Posterior cingulate gyrus (tissue), 11 donors: Measurements from ENCODE around the gene KRTDAP.
"Not testable (repeated sequence)": the region's sequence is repeated elsewhere in the genome, so short reads cannot be mapped to it uniquely, and the experiment has no call there.

Source experiments
- DNase-seq, 10 donors: peaks; one replicate each; pipeline versions ENCODE4 v3.0.0 to v3.0.0-alpha.2; 2020 to 2021; ENCODE audit warnings: mixed read lengths in 3 of 10
- intact Hi-C: fragments of 100-400 bp; cut with DNase I; formaldehyde crosslinking; loops from one replicate; pipeline ENCODE4 v1.15.1; 2023

The KRTDAP gene

DNA sequence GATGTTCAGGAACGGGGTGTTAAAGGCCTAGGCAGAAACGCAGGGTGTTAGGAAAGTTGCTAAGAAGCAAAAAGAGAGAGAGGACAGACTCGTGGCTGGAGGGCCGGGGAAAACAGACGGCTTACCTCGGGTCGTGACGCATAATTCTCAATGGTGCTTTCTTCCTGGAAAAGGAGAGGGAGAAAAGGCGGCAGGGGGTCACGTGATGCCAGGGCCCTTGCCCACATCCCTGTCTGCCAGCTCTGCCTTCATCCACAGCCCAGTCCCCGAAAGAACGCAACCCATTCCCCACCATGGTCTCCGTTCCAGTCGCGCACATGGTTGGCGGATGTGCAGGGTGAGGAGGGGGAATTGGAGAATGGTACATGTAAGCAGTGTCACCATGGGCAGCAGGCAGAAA, 1.6 kb downstream of the KRTDAP start:
- DNase-seq: no peak
- intact Hi-C loops: no loop called here

DNA sequence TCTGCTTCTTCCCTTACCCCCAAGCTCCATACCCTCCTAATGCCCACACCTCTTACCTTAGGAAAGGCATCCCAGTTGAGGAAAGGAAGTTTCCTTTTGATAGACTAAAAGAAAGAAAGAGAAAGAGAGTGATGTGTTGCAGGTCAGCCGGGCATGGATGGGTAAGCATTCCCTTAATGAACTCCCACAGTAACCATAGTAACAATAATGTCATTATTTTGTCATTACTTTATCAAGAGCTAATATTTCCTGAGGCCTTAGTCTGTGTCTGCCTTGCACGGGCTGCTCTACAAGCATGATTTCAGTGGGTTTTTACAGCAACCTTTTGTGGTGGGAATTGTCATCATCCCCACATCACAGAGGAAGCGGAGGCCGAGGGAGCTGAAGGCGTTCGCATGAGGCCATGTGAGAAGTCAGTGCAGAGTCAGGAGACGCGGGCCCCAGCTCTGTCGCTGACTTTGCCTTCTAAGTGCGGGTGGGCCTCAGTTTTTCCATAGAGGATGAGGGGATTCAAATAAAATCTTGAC, 2.5 kb downstream of the KRTDAP start:
- intact Hi-C loops: no loop called here
- DNase-seq: no peak

DNA sequence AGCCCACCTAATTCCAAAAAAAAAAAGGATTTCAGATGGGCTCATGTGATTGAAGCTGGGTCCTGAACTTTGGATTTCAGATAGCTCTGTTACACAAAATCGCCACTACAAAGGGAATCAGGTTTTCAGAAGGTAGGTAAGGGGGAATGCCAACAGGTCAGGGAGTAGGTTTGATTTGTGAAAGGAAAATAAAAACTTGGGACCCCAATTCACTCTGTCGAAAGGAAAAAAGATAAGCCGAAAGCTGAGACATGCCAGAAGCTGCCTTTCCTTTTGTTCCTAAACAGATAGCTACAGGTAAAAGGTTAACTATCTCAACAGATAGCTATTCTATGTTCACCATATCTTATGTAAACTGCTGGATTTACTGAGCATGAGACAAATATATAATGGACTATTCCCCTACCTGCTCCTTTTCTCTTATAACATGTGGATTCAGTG, 4.0 kb downstream of the KRTDAP start:
- intact Hi-C loops: no loop called here
- DNase-seq: no peak

DNA sequence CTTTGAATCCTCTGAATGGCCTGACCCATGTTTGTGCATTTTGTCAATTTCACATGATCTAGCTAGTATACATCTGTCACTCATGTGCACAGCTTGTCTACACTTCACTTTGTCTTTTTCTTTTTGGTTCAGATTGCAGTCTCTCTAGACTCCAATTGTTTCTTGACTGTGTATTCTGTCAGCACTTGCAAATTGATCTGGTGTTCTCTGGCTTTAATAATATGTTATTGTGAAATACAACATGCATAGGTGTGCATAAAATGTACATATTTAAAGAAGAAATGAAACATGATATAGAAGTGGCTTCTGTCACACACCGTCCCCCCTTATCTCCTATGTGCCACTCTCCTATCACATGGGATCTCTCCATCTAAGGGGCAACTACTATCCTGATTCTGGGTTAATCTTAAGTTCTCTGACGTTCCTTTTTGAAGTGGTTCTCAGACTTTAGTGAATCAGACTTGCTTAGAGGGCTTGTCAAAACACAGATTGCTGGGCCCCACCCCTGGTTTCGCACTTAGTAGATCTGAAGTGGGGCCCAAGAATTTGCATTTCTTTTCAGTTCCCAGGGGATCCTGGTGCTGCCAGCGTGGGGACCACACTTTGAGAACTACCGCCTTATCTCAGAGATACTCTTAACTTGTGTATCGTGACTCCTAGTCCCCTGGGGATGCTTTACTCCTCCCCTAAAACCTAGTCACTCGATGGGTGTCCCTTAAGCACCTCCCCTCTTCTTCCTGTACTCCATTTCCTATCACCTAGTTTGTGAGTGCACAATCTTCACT, 5.8 kb downstream of the KRTDAP start:
- no peak for DNase-seq
- intact Hi-C loops: no loop called here

DNA sequence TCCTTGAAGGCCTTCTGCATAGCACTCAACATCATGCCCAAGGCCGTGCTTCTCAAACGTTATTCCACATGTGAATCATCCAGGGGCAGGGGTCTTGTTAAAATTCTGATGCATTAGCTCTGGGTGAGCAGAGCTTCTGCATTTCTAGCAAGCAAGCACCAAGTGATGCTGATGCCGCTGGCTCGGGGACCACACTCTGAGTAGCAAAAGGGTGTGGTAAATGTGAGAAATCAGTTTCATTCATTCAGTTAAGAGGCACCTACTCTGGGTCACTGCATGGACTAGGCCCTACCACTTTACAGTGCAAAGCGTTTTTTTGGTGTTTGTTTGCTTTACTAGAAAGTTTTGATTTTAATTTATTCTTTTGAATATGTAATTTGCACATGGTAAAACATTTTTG, 7.2 kb downstream of the KRTDAP start:
- intact Hi-C loops: no loop called here

DNA sequence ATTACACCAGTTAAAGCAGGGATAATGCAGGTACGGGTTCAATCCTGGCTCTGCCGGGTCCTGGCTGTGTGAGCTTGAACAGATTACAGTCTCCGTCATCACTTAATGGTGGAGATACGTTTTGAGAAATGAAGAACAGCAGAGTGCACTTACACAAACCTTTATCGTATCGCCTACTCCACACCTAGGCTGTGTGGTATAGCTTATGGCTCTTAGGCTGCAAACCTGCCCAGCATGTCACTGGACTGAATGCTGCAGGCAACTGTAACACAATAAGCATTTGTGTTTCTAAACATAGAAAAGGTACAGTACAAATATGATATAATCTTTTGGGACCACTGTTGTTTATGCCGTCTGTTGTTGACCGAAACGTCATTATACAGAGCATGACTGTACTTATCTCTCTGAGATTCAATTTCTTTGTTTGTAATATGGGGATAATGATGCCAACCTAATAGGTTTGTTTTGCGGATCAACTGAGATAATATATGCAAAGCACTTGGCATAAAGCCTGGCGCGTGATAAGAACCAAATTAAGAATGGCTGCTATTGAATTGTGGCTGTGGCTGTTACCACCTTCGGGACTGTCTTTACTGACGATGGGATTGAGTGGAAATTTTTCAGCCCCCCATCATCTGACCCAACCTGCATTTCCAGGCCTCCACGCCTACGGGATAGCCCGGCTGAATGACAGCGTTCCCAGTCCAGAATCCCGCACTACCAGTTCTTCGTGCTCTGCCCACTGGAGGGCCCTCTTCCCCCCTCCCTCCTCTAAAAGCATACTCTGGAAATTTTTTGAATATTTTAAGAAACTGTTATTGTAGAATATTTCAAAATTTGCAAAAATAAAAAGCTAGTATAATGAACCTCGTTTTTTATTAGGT, 11.2 kb downstream of the KRTDAP start:
- peak in 1 of 10 donors; percentile 56 for DNase-seq
- intact Hi-C loops: no loop called here

More for the DNA sequence above, 7.2 kb downstream of the KRTDAP start:
- no peak for DNase-seq

DNA sequence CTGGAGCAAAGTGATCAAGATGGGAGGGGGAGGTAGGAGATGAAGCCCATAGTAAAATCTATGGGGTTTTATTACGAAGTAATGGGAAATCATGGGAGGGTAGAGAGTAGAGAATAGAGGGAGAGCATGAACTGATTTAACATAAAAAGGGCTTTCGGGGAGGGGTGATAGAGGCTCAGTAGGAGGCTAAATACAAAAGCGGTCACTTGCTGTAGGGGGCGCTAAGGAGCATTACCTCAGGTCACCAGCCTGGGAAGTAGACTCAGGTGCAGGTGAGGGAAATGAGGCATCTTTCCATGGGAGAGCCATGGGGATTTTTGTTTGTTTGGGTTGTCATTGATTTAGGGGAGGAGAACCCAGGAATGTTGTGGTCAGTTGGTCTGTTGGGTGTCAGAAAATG, 14.1 kb downstream of the KRTDAP start:
- DNase-seq: no peak
- intact Hi-C loops: no loop called here

DNA sequence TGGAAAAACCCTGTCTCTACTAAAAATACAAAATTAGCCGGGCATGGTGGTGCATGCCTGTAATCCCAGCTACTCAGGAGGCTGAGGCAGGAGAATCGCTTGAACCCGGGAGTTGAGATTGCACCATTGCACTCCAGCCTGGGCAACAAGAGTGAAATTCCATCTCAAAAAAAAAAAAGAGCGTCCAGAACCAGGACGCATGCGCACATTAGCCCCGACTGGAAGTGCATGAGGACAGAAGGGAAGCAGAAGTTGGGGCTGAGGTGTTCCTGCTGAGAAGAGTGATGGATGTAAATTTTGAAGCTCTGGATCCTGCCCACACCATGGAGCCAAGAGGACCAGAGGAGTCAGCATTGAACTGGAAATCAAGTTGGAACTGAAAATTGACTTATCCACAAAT, 15.7 kb downstream of the KRTDAP start:
- DNase-seq, intact Hi-C loops: not testable (repeated sequence)

DNA sequence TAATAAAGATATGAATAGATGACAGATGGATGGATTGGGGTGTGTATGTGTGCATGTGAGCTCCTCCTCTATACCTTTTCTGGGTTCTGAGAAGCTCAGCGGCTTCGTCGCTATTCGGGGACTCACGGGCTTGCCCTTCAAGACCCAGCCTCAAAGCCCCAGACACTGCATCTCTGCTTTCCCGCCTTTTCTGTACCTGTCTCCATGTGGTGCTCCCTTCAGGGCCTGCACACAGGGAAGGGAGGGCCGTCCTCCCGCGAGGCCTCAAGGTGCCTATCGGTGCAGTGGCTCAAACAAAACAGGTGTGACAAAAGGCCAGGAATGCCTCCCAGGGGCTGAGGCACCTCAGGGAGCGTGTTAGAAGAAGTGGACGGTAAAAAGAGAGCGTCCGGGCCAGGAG, 16.2 kb downstream of the KRTDAP start:
- DNase-seq: no peak
- intact Hi-C loops: no loop called here

DNA sequence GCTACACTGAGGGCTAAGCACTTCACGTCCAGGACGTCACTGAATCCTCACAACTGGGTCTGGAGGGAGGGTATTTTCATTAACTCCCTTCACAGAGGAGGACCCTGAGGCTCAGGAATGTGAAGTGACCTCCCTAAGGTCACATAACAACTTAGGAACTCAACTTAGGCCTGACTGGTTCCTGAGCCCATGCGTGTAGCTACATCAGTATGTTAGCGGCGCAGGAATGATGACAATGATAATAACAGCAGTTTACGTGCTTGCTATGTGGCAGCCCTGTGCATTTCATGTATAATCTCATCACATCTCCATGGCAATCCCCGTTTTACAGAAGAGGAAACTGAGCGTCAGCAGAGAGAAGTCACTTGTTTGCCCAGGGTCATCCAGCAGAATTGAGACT, 18.3 kb downstream of the KRTDAP start:
- intact Hi-C loops: no loop called here

DNA sequence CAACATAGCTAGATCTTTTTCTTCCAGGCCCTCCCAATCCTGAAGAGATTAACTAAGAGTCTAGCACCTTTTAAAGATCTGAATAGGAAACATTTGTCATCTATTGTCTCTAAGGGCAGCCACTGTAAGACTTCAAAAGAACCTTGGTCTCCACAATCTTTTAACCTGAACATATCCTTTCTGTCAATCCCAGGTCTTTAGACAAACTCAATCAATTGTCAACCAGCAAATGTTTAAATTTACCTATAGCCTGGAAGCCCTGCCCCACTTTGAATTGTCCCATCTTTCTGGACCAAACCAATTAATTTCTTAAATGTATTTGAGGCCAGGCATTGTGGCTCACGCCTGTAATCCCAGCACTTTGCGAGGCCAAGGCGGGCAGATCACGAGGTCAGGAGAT, 19.2 kb downstream of the KRTDAP start:
- DNase-seq, intact Hi-C loops: not testable (repeated sequence)

More for the DNA sequence above, 18.3 kb downstream of the KRTDAP start:
- no peak for DNase-seq

DNA sequence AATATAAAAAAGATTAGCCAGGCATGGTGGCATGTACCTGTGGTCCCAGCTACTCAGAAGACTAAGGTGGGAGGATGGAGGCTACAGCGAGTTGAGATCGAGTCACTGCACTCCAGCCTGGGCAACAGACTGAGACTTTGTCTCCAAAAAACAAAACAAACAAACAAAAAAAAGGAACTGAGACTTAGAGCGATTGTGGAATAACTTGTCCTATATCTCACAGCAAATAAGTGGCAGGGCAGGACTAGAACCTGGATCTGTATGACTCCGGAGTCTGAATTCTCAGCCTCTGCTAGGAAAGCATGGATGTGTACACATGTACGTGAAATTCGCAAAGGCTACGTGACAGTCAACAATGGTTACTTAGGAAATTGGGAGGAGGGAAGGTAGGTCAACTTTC, 20.1 kb downstream of the KRTDAP start:
- intact Hi-C loops: no loop called here
- no peak for DNase-seq

DNA sequence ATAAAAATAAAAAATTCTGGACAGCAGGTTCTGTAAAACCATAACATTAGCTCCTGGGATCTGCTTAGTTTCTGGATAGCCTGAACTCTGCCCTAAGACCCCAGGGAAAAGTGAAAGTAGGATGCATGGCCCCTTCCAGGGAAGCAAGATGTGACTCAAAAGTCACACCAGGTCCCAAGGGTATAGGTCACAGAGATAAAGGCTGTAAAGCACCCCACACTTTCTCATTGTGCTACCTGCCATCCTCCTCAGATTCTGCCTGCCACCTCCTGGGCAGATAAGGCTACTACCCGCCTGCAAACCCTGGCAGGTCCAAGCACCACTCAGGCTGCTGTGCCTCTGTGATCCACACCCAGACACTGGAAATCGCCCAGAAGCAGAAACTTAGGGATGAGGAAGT, 21.6 kb downstream of the KRTDAP start:
- DNase-seq: peak in 6 of 10 donors; percentile 29 to 88 (median 36)
- intact Hi-C loops: loop anchor here (2.0 kb wide), 1 partner anchor 116 kb away; no protein-coding TSS in a partner anchor

DNA sequence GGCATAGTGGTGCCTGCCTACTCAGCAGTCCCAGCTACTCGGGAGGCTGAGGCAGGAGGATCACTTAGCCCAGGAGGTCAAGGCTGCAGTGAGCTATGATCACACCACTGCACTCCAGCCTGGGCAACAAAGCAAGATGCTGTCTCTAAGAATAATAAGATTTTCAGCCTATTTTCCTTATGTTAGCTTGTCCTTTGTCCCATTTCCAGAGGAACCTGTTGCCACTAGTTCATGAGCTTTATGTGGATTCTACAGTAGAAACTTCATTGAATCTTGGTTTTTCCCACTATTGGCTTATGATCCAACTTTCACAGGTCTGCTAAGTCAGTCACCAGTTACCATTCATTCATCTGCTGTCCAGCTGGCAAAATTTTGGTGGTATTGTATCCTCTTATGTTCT, 24.0 kb downstream of the KRTDAP start:
- no peak for DNase-seq
- intact Hi-C loops: no loop called here

DNA sequence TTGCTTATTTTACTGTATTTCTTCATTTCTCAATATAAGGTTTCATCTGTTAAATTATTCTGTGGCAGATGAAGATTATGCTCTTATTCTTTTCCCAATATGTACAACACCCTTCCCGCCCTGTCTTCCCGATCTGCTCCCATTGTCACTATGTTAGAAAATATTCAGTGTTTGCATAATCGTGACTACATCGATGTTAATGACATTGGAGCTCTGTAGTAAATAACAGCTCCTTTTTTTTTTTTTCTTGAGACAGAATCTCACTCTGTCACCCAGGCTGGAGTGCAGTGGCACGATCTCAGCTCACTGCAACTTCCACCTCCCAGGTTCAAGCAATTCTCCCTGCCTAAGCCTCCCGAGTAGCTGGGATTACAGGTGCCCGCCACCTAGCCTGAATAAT, 27.3 kb downstream of the KRTDAP start:
- DNase-seq, intact Hi-C loops: not testable (repeated sequence)

DNA sequence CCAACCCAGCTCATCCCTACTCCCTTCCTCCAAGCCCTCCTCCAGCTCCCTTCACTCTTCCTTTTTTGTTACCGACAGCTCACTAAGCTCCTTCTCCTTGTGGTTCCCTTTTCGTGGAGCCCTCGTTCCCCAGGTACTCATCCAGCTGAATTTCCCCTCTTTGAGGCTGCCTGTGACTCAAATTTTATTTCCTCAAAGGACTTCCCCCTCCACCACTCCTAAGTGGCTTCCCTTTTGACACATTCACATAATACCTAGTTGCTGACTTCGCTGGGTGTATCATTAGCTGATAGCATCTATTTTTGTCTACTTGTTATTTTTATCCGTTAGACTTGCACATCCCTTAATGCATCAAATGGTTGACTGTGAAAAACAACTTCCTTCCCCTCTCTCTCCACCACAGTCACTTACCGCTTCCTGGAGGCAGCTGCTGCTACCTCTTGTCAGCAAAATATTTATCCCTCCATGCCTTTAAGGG, 27.7 kb downstream of the KRTDAP start:
- no peak for DNase-seq
- intact Hi-C loops: no loop called here

DNA sequence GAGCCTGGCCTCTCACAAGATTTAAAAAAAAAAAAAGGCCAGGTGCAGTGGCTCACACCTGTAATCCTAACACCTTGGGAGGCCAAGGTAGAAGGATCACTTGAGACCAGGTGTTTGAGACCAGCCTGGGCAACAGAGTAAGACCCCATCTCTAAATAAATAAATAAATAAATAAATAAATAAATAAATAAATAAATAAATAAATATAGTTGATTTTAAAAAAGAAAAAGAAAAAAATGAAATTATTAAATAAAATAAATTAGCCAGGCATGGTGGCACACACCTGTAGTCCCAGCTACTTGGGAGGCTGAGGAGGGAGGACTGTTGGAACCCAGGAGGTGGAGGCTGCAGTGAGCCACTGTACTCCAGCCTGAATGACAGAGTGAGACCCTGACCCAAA, 28.5 kb downstream of the KRTDAP start:
- intact Hi-C loops, DNase-seq: not testable (repeated sequence)

DNA sequence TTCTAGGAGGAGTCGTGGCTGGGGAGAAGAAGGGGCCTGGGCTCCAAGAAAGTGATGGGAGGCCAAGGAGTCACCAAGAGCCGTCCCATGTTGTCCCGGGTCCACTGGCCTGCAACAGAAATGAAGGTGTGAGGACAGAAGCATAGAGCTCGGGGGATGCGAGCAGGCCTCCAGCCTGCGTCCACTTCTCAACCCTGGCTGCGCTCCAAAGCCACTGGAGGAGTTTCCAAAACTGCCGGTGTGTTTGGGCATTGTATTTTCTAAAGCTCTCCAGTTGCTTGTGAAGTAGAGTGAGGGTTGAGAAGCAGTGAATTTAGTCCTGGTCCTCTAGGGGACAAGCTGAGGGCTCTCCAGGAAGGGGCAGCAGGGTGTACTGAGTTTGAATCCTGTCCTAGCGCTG, 29.2 kb downstream of the KRTDAP start:
- no peak for DNase-seq

DNA sequence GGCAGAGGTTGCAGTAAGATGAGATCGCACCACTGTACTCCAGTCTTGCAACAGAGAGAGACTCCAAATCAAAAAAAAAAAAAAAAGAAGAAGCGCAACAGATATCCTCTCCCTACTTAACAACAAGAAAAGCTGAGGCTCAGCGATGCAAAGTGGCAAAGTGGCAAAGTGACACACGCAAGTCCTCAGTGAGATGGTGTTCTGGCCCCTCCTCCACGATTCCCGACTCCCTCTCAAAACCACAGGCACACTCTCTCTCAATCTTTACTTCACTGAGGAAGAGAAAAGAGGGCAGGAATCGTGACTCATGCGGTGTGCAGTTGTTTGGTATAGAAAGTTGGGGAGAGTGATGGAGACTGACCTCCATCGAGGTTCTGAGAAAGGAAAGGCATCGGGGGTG, 29.7 kb downstream of the KRTDAP start:
- no peak for DNase-seq
- intact Hi-C loops: no loop called here

More for the DNA sequence above, 29.2 kb downstream of the KRTDAP start:
- intact Hi-C loops: no loop called here

DNA sequence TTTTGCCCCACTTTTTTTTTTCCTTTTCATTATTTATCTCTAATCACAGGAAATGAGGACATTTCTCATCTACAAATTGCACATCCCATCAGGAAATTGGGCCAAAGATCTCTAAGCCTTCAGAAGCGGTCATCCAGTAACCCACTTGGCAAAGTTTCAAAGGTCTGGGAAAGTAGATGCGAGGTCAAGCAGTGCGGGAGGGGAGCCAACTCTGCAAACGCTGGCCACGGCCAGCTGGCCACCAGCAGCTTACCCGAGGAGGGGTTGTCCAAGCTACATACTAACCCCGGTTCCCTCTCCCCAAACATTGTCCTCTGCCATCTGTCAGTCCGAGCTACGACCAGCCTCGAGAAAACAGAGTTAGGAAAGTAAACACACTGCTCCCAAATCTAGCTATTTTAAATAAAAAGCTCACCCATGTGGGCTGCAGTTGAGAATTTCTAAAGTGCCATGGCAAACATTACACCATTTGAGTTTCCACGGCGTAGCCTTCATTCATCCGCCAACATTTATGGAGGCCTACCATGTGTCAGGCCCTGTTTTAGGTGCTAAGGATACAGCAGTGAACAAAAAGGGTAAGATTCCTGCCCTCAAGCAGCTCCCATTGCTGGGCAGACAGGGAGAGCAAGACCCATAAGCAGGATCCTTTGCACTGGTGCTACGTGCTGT, 30.7 kb downstream of the KRTDAP start:
- DNase-seq: no peak
- intact Hi-C loops: no loop called here
